T-helper 17 cell (primary cell): ENCODE measurements around the gene GPR50. TPM values are rescaled to one million over a fixed set of nuclear protein-coding genes. Genes with fewer than 3 reads are reported as not detected.

Source experiments
- ATAC-seq: fragments of 150-1000 bp; cut with Tn5 transposase; 2 replicates; pipeline ENCODE4 v1.10.0; 2021; ENCODE audit warnings: mild to moderate bottlenecking, moderate library complexity
- DNase-seq, 3 donors: peaks; one replicate each; pipeline versions ENCODE4 v3.0.0 to v3.0.0-alpha.2; 2020 to 2021
- H3K9me3 ChIP-seq: one replicate; pipeline ENCODE4 v1.7.0; 2013; ENCODE audit warnings: low read length, mild to moderate bottlenecking; ENCODE audit not compliant: control insufficient read depth, poor library complexity, severe bottlenecking
- H3K27ac Mint-ChIP-seq: one replicate; pipeline ENCODE4 v1.8.0; 2022; ENCODE audit warnings: mild to moderate bottlenecking, moderate library complexity, mixed read lengths
- H3K27me3 Mint-ChIP-seq: one replicate; pipeline ENCODE4 v1.8.0; 2022; ENCODE audit warnings: mixed read lengths
- H3K36me3 Mint-ChIP-seq: one replicate; pipeline ENCODE4 v1.8.0; 2022; ENCODE audit warnings: low read depth, mixed read lengths
- H3K4me1 Mint-ChIP-seq: one replicate; pipeline ENCODE4 v1.8.0; 2022; ENCODE audit warnings: mild to moderate bottlenecking, mixed read lengths
- H3K4me3 Mint-ChIP-seq: one replicate; pipeline ENCODE4 v1.8.0; 2022; ENCODE audit warnings: mild to moderate bottlenecking, moderate library complexity, mixed read lengths
- total RNA-seq, 4 donors: library from RNA in 2 of 4; stranded (reverse) in 2 of 4; gene quantifications; one replicate each; pipeline ENCODE4 v1.2.3 and lab custom pipeline; 2022 to 2026

GPR50 gene
- total RNA-seq, 2 donors from 2014 or later = not detected

DNA sequence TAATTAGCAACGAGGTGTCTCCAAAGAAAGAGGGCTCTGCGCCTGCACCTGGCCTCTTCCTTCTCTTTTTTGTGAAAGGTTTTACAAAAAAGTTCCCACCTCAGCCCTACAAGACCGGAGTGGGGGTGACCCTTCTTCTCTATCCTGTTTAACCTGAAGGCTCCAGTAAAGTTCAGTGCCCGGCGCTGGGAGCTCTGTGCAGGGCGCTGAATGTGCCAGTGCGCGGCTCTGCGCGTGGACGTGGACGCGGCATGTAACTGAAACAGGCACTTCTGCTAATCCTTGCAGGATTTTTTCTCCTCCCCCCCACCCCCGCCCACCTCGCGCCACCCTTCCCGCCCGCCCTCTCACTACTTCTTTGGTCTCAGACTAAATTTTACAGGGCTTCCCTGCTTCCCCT is 2.4 kb downstream of the GPR50 start:
- H3K9me3 ChIP-seq = no peaks in the 10 kb centered on the region
- H3K27ac Mint-ChIP-seq = no peak overlapping the region
- ATAC-seq = no peak
- peak overlapping the region; percentile 80 for H3K4me3 Mint-ChIP-seq
- H3K27me3 Mint-ChIP-seq = peaks cover 53% of the 10 kb centered on the region
- H3K36me3 Mint-ChIP-seq = peaks cover 2% of the 10 kb centered on the region
- peaks cover 6% of the 10 kb centered on the region for H3K4me1 Mint-ChIP-seq
- DNase-seq = no peak

DNA sequence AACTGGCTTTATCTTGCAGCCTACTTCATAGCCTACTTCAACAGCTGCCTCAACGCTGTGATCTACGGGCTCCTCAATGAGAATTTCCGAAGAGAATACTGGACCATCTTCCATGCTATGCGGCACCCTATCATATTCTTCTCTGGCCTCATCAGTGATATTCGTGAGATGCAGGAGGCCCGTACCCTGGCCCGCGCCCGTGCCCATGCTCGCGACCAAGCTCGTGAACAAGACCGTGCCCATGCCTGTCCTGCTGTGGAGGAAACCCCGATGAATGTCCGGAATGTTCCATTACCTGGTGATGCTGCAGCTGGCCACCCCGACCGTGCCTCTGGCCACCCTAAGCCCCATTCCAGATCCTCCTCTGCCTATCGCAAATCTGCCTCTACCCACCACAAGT is 4.0 kb downstream of the GPR50 start:
- H3K4me3 Mint-ChIP-seq = peak overlapping the region; percentile 58

DNA sequence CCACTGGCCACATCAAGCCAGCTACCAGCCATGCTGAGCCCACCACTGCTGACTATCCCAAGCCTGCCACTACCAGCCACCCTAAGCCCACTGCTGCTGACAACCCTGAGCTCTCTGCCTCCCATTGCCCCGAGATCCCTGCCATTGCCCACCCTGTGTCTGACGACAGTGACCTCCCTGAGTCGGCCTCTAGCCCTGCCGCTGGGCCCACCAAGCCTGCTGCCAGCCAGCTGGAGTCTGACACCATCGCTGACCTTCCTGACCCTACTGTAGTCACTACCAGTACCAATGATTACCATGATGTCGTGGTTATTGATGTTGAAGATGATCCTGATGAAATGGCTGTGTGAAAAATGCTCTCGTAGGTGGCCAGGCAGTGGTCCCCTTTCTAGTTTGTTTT is 4.7 kb downstream of the GPR50 start:
- DNase-seq (no peak), ATAC-seq (no peak)
- Mint-ChIP-seq H3K4me3 (no peak overlapping the region), H3K4me1 (peaks cover 6% of the 10 kb centered on the region), H3K27me3 (peaks cover 49% of the 10 kb centered on the region), H3K36me3 (peaks cover 2% of the 10 kb centered on the region), H3K27ac (no peak overlapping the region)
- no peaks in the 10 kb centered on the region for H3K9me3 ChIP-seq

More for the DNA sequence above, 4.0 kb downstream of the GPR50 start:
- peaks cover 44% of the 10 kb centered on the region for H3K27me3 Mint-ChIP-seq
- DNase-seq = no peak
- no peak overlapping the region for H3K27ac Mint-ChIP-seq
- peaks cover 2% of the 10 kb centered on the region for H3K36me3 Mint-ChIP-seq
- H3K4me1 Mint-ChIP-seq = peaks cover 6% of the 10 kb centered on the region
- no peaks in the 10 kb centered on the region for H3K9me3 ChIP-seq
- ATAC-seq = no peak

DNA sequence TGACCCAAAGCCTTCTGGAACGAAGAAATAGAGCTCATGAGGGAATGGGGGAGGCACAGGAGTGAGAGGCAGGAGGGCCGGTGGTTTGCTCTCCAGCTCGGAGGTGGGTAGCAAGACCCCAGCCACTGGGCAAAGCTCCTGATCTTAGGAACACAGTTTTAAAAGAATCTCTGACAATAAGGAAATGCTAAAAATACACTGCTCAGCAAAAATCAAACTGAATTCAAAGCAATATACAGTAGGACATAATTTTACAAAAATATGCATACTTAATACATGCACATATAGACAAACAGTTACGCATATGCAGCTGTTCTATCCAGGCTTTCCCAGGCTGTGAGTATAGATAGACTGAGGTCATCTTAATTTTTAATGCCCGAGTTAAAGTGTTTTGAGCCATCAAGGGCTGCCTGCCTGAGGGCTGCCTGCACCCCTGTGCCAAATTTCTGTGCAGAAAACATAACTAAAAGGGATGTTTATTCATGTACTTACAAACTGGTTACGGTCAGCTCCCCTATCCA is 6.9 kb downstream of the GPR50 start:
- H3K4me1 Mint-ChIP-seq = peaks cover 4% of the 10 kb centered on the region
- H3K9me3 ChIP-seq = no peaks in the 10 kb centered on the region
- peaks cover 47% of the 10 kb centered on the region for H3K27me3 Mint-ChIP-seq
- ATAC-seq = no peak
- H3K36me3 Mint-ChIP-seq = peaks cover 1% of the 10 kb centered on the region
- no peak overlapping the region for H3K27ac Mint-ChIP-seq
- DNase-seq = no peak
- no peak overlapping the region for H3K4me3 Mint-ChIP-seq

DNA sequence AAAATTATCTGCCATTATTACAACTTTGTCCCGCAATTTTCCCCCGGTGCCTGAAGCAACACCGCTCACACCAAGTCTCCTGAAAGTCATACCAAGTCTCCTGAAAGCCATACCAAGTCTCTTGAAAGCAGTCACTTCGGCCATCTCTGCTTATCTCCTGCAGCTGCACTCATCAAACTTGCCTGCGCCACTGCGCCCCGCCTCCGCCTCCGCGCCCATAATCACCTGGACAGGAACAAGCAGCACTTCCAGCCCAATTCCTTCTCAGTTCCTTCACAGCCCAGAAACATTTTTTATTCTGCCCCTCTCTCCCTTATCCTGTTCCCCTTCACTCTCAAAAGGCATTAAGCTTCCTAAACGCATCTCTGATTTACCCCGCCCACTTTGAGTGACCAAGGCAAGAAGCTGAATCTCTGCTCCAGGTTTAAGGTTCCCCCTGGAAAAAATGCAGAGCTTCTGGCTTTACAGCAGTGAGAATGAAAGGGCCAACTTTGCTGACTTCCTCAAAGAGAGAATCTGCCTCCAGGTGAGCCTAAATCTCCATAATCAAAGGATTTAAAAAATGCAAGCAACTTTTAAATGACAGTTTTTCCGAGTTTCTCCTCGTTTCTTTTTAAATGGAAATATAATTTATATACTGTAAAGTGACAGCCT is 7.7 kb downstream of the GPR50 start:
- Mint-ChIP-seq H3K27me3 (peaks cover 42% of the 10 kb centered on the region), H3K4me1 (no peaks in the 10 kb centered on the region), H3K36me3 (no peaks in the 10 kb centered on the region), H3K27ac (peak overlapping the region; percentile 39), H3K4me3 (no peak overlapping the region)
- DNase-seq (no peak), ATAC-seq (no peak)
- H3K9me3 ChIP-seq = no peaks in the 10 kb centered on the region

DNA sequence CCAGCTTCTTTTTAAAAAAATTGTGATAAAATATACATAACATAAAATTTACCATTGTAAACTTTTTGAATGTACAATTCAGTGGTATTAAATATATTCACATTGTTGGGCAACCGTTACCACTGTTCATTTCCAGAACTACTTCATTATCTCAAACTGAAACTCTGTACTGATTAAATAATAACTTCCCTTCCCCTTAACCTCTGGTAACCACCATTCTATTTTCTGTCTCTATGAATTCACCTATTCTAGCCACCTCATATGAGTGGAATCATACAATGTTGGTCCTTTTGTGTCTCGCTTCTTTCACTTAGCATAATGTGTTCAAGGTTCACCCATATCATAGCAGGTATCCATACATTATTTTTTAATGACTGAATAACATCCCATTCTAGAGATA is 8.3 kb downstream of the GPR50 start:
- DNase-seq (no peak), ATAC-seq (no peak)
- no peaks in the 10 kb centered on the region for H3K9me3 ChIP-seq
- Mint-ChIP-seq H3K36me3 (no peaks in the 10 kb centered on the region), H3K27ac (no peak overlapping the region), H3K4me3 (no peak overlapping the region), H3K4me1 (no peaks in the 10 kb centered on the region), H3K27me3 (peaks cover 36% of the 10 kb centered on the region)

DNA sequence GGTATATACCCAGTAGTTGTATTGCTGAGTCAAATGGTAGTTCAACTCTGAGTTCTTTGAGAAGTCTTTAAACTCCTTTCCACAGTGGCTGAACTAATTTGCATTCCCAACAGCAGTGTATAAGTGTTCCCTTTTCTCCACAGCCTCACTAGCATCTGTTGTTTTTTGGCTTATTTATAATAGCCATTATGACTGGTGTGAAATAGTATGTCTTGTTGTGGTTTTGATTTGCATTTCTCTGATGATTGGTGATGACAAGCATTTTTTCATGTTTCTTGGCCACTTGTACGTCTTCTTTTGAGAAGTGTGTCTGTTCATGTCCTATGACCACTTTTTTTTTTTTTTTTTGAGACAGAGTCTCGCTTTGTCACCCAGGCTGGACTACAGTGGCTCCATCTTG is 30.5 kb downstream of the GPR50 start:
- H3K4me3 Mint-ChIP-seq = no peak overlapping the region
- H3K27me3 Mint-ChIP-seq = peaks cover 11% of the 10 kb centered on the region
- peaks cover 2% of the 10 kb centered on the region for H3K36me3 Mint-ChIP-seq
- DNase-seq (no peak), ATAC-seq (no peak)
- H3K9me3 ChIP-seq = no peaks in the 10 kb centered on the region
- H3K27ac Mint-ChIP-seq = no peak overlapping the region
- no peaks in the 10 kb centered on the region for H3K4me1 Mint-ChIP-seq

DNA sequence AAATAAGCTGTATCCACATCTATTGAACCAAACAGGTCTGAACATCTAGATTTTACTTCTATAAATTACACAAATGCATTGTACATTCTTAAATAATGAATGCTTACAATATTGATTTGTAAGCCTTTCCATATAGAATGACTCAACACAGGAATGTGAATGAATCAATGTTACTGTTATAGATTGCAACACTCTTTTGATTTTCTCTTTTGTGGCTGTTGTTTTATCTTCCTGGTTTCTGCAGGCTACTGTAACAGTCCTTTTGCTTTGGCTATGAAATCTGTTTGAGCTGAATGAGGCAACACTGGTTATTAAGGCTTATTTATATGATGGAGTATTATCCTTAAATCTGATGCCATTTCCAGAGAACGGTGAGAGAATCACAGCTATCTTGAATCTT is 49.5 kb downstream of the GPR50 start:
- Mint-ChIP-seq H3K27me3 (peaks cover 18% of the 10 kb centered on the region), H3K27ac (no peak overlapping the region), H3K4me1 (peaks cover 2% of the 10 kb centered on the region), H3K4me3 (no peak overlapping the region), H3K36me3 (no peaks in the 10 kb centered on the region)
- no peak for ATAC-seq
- DNase-seq = no peak
- no peaks in the 10 kb centered on the region for H3K9me3 ChIP-seq

DNA sequence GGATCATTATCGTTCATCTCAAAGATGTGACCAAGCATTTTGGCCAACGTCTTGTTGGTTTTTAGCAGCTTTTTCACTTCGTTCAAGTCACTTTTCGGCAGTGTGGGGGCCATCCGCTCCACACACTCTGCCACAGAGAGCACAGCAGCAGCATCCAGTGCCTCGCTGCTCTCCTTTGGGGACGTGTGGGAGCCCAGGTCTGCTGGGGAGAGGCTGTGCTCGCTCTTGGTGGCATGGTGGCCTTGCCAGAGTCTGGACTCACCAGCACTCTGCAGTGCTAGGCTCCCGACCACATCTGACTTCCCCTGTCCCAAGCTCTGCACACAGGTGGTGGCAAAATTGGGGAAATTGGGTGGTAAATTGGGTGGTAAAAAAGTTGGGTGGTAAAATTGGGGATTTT is 50.6 kb downstream of the GPR50 start:
- H3K27ac Mint-ChIP-seq = no peak overlapping the region
- H3K36me3 Mint-ChIP-seq = no peaks in the 10 kb centered on the region
- DNase-seq (no peak), ATAC-seq (no peak)
- no peaks in the 10 kb centered on the region for H3K9me3 ChIP-seq
- H3K27me3 Mint-ChIP-seq = peaks cover 14% of the 10 kb centered on the region
- H3K4me1 Mint-ChIP-seq = peaks cover 2% of the 10 kb centered on the region
- H3K4me3 Mint-ChIP-seq = no peak overlapping the region

DNA sequence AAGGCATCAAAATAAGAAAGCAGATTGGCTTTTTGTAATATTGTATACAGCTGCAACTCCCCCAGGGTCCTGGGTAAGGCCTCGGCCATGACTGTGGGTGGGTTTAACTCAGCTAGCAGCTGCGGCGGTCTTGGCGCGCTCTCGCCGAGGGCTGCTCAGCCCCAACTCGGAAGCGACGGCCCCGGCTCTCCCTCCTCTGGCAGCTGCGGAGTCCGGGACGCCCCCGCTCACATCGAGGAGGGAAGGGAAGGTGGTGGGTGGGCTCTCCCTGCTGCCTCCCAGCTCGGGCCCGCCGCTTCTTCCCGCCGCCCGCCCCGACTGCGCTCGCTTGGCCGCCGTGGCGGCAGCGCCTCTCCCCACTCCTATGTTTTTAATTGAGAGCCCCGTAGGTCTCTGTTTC is 51.2 kb downstream of the GPR50 start:
- Mint-ChIP-seq H3K36me3 (no peaks in the 10 kb centered on the region), H3K4me3 (no peak overlapping the region), H3K27me3 (peaks cover 17% of the 10 kb centered on the region), H3K27ac (no peak overlapping the region), H3K4me1 (peaks cover 2% of the 10 kb centered on the region)
- no peaks in the 10 kb centered on the region for H3K9me3 ChIP-seq
- ATAC-seq = no peak
- no peak for DNase-seq

DNA sequence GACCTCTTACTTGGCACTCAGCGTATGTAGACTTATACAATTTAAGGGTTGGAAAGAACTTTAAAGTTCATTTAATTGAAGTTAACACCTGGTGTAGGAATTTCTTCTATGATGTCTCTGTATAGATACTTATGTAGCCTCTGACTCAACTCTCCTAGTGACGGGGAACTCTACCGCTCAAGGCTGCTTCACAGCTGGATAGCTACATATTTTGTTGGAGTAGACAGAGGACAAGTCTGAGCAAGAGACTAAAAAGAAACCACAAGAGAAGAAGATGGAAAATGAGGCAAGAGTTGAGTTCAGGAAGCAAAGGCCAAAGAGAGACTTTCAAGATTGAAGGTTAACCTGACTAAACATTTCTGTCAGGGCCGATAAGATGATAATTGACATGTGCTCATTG is 52.6 kb downstream of the GPR50 start:
- H3K27me3 Mint-ChIP-seq = peaks cover 17% of the 10 kb centered on the region
- H3K4me3 Mint-ChIP-seq = no peak overlapping the region
- ATAC-seq (no peak), DNase-seq (no peak)
- H3K36me3 Mint-ChIP-seq = no peaks in the 10 kb centered on the region
- peaks cover 2% of the 10 kb centered on the region for H3K4me1 Mint-ChIP-seq
- no peaks in the 10 kb centered on the region for H3K9me3 ChIP-seq
- no peak overlapping the region for H3K27ac Mint-ChIP-seq

Other genes with a start within 250 kb of the GPR50 start
- gene HMGB3, start 193.2 kb upstream of the GPR50 start, total RNA-seq = 1 to 10 TPM; 4.6 to 5.4 TPM
- gene VMA21, start 220.6 kb downstream of the GPR50 start, total RNA-seq = 10 to 100 TPM; 22.7 to 22.9 TPM